GM18526 (cell line): ENCODE measurements around the gene SIX5.

Experiments
- POLR2A ChIP-seq: IDR thresholded peaks from 3 replicates; pipeline ENCODE4 v1.6.1; 2011; ENCODE audit not compliant: insufficient read length; ENCODE audit errors: extremely low read depth

SIX5 gene

GRCh38 chr19:45770192-45771101 is 1.4 kb upstream of the SIX5 start:
- TF ChIP-seq POLR2A, result peak; percentile 42

- no peak for TF ChIP-seq POLR2A
Observed at GRCh38 chr19:45769821-45770191, 754 bp upstream of the SIX5 start.

GRCh38 chr19:45768655-45768983 is 433 bp downstream of the SIX5 start:
- no peak for TF ChIP-seq POLR2A

GRCh38 chr19:45767881-45768654 is 984 bp downstream of the SIX5 start:
- TF ChIP-seq POLR2A, result peak; percentile 39

GRCh38 chr19:45767410-45767880 is 1.6 kb downstream of the SIX5 start:
- TF ChIP-seq POLR2A, result no peak

GRCh38 chr19:45766869-45767346 is 2.1 kb downstream of the SIX5 start:
- no peak for TF ChIP-seq POLR2A

GRCh38 chr19:45766296-45766868 is 2.7 kb downstream of the SIX5 start:
- no peak for TF ChIP-seq POLR2A

- TF ChIP-seq POLR2A, result no peak
Observed at GRCh38 chr19:45765702-45766295, 3.3 kb downstream of the SIX5 start.

- no peak for TF ChIP-seq POLR2A
Observed at GRCh38 chr19:45764945-45765701, 3.9 kb downstream of the SIX5 start.

GRCh38 chr19:45764475-45764874 is 4.6 kb downstream of the SIX5 start:
- TF ChIP-seq POLR2A, result no peak

- no peak for TF ChIP-seq POLR2A
Observed at GRCh38 chr19:45763691-45764294, 5.3 kb downstream of the SIX5 start.

- no peak for TF ChIP-seq POLR2A
Observed at GRCh38 chr19:45762870-45763631, 6.0 kb downstream of the SIX5 start.

- no peak for TF ChIP-seq POLR2A
Observed at GRCh38 chr19:45761714-45762113, 7.3 kb downstream of the SIX5 start.

- no peak for TF ChIP-seq POLR2A
Observed at GRCh38 chr19:45758921-45759320, 10.1 kb downstream of the SIX5 start.

- TF ChIP-seq POLR2A, result no peak
Observed at GRCh38 chr19:45757695-45758094, 11.4 kb downstream of the SIX5 start.
